GM12875 (cell line): ENCODE data around the gene C5orf63.
"Not testable (repeated sequence)": the region's sequence is repeated elsewhere in the genome, so short reads cannot be mapped to it uniquely, and the experiment has no call there.

ENCODE experiments used
- H3K4me3 ChIP-seq: one replicate; pipeline ENCODE4 v1.5.1; 2011; ENCODE audit warnings: low read depth, low read length, control low read depth
- CTCF ChIP-seq: IDR thresholded peaks from 2 replicates; pipeline ENCODE4 v1.5.1; 2011; ENCODE audit warnings: low read depth, mild to moderate bottlenecking, control low read depth, inconsistent platforms, low read length, moderate library complexity, borderline replicate concordance; ENCODE audit not compliant: insufficient read depth

The C5orf63 gene

DNA sequence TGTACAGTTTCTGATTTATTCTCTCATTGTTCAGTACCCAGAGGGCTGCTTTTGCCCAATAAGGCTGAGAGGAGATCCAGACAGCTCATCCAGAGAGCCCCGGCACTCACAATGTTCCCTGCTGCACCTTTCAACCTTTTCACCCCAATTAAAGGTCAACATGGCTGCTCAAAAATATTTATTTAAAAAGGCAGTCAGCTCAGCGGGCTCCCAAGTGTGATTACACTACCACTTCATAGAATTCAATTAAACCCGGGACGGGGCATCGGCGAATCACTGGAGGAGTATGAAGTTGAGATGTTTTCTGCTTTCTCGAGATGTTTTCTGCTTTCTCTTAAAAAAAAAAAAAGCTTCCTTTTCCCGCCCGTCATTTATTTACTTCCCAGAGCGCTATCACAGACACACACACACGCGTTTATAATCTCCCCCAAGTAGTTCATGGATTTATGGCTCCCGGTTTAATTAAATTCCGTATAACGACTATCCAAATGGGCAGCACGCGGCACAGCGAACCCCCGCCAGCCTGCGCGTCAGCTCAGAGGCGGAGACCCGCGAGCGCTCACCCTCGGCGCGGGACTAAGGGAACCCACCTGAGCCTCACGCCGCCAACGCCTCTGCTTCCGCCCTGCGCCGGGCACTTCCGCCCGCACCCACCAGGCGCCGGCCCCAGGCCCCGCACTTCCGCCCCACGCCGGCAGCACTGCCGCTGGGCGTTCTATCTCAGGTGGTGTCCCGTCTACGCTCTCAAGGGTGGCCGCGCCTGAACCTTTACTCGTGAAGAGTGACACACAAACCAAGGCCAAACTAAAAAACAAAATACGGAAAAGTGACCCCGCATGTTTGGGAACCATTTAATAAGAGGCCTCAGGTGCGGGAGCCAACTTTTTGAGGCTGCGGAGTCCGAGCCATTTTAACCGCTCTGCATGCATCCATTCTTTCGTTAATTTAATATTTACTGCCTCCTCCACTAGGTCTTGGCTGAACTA lies at the start of gene C5orf63:
Gene C5orf63, minus strand, starts transcription at position 642 of the 986 bp plus-strand sequence. CDS start 14,507 bp downstream, outside the sequence.
- TF ChIP-seq CTCF, result 0 out of 2 replicates have a peak, but pooled peaks have one; percentile 24

DNA sequence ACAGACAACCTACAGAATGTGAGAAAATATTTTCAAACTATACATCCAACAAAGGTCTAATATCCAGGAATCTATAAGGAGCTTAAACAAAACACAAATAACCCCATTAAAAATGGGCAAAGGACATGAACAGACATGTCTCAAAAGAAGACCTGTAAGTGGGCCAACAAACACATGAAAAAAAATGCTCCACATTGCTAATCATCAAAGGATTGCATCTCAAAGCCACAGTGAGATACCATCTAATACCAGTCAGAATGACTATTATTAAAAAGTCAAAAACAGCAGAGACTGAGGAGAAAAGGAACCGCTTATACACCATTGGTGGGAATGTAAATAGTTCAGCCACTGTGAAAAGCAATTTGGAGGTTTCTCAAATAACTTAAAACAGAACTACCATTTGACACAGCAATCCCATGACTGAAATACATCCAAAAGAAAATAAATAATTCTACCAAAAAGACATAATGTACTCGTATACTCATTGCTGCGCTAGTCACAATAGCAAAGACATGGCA lies 39.1 kb upstream of the C5orf63 start:
- no peak overlapping the region for H3K4me3 ChIP-seq
- no peak for TF ChIP-seq CTCF

More for the DNA sequence above, at the start of gene C5orf63:
- peak within 1 kb of the TSS; percentile 66 for H3K4me3 ChIP-seq

GRCh38 chr5:127111112-127111511 lies 37.8 kb upstream of the C5orf63 start:
- TF ChIP-seq CTCF, result no peak
- no peak overlapping the region for H3K4me3 ChIP-seq

GRCh38 chr5:127108624-127109260 lies 35.4 kb upstream of the C5orf63 start:
- H3K4me3 ChIP-seq, result not testable (repeated sequence)

DNA sequence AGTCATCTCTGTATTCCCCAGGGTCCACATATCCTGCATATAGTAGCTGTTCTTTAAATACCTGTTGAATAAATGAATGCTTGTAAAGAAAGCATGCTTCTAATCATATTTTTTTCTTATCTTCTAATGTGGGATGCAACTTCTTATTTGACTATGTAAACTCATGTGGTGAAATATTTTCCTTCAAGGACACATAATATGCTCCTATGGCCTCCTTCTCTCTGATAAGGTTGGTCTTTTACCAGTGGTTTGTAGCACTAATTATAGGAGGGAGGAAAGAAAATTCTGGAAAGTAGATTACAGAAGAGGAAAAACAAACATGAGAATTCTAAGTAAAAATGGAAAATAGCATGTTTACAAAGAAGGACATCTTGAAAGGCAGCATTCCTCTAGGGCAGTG lies 28.6 kb upstream of the C5orf63 start:
- no peak for TF ChIP-seq CTCF
- no peak overlapping the region for H3K4me3 ChIP-seq

DNA sequence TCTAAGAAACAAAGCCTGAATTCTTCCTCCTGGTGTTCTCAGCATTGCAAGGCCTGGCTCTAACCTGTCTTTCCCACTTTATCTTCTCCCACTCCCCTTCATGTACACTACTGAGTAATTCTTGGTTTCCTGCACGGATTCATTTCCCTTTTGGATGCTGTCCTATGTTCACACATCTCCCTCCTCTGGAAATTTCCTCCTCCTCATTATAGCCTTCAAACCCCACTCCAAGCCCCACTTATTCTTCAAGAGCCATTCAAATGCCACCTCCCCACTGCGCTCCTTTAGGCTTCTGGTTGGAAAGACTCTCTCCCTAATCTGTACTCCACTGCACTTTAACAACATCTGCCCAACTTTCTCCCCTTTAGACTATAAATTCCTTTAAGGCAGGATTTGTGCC lies 28.2 kb upstream of the C5orf63 start:
- no peak overlapping the region for H3K4me3 ChIP-seq
- no peak for TF ChIP-seq CTCF

DNA sequence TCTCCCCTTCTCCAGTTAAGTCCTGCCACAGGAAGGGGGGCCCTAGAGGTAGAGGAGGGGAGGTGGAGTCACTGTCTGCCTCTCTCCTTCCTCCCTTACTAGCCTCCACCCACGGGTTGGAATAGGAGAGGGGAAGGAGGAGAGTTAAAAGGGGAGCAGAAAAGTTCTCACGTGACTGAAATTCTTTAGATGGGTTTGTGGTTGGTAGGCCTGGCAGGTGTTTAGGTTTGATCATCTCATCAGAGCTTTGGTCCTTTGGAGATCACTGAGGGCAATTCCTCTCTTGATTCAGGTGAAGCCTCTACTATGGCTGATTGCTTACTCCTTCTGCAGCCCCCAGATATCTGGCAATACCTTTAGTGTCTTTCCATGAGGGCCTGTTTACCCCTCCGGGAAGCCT lies 24.9 kb upstream of the C5orf63 start:
- no peak overlapping the region for H3K4me3 ChIP-seq
- no peak for TF ChIP-seq CTCF
